Measurements from ENCODE around the gene KLK12. TPM values are rescaled to one million over a fixed set of nuclear protein-coding genes. Genes with fewer than 3 reads are reported as not detected.

KLK12 gene
- total and polyA plus RNA-seq, 2 donors (not counting 1 experiment from before 2014, with no cell fraction given): not detected

- no peak overlapping the region for H3K9ac ChIP-seq (ENCODE audit: low read length)
- TF ChIP-seq, protein P1, sequence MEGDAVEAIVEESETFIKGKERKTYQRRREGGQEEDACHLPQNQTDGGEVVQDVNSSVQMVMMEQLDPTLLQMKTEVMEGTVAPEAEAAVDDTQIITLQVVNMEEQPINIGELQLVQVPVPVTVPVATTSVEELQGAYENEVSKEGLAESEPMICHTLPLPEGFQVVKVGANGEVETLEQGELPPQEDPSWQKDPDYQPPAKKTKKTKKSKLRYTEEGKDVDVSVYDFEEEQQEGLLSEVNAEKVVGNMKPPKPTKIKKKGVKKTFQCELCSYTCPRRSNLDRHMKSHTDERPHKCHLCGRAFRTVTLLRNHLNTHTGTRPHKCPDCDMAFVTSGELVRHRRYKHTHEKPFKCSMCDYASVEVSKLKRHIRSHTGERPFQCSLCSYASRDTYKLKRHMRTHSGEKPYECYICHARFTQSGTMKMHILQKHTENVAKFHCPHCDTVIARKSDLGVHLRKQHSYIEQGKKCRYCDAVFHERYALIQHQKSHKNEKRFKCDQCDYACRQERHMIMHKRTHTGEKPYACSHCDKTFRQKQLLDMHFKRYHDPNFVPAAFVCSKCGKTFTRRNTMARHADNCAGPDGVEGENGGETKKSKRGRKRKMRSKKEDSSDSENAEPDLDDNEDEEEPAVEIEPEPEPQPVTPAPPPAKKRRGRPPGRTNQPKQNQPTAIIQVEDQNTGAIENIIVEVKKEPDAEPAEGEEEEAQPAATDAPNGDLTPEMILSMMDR (IDR thresholded peaks at IDR 0.05): no peak
- no peak for TF ChIP-seq EZH2 (IDR thresholded peaks at IDR 0.05; ENCODE audit: borderline replicate concordance, insufficient read depth, low read depth, low read length, poor library complexity, severe bottlenecking)
- no peaks in the 10 kb centered on the region for H3K79me2 ChIP-seq (ENCODE audit: control insufficient read depth, insufficient read depth, low read length)
- no peak for DNase-seq
- H4K20me1 ChIP-seq (ENCODE audit: control insufficient read depth, insufficient read depth, low read length, poor library complexity, severe bottlenecking): no peaks in the 10 kb centered on the region
- H3K4me3 ChIP-seq (ENCODE audit: control extremely low read depth in 1 of 5, extremely low read depth in 1 of 5, insufficient read depth in 1 of 5, low read depth in 2 of 5, low read length in 4 of 5): no peak overlapping the region
- intact Hi-C loops (cut with micrococcal nuclease): no loop called here
- H3K4me1 ChIP-seq (ENCODE audit: control insufficient read depth in 2 of 2, insufficient read depth in 2 of 2, low read length in 2 of 2): no peaks in the 10 kb centered on the region
- no peak overlapping the region for H3K4me2 ChIP-seq (replicated peaks; ENCODE audit: low read depth, low read length, poor library complexity, severe bottlenecking)
- H3K27ac Mint-ChIP-seq: no peak overlapping the region
- no peak overlapping the region for H2AFZ ChIP-seq (ENCODE audit: insufficient read depth, low read depth, low read length, poor library complexity, severe bottlenecking)
- peaks cover 0 to 16% (median 0%) of the 10 kb centered on the region in 4 experiments for H3K27me3 ChIP-seq (replicated peaks in 1 of 4; ENCODE audit: control extremely low read depth in 1 of 4, control insufficient read depth in 3 of 4, insufficient read depth in 4 of 4, low read length in 3 of 4)
- H3K9me3 ChIP-seq (ENCODE audit: control extremely low read depth in 1 of 3, control insufficient read depth in 2 of 3, insufficient read depth in 1 of 3, low read length in 2 of 3): peaks cover 0 to 6% (median 0%) of the 10 kb centered on the region in 3 donors
- ChIA-PET CTCF (no interaction called here), POLR2A (no interaction called here)
- no peak overlapping the region for H3K27ac ChIP-seq (ENCODE audit: low read length in 2 of 2)
- no peak overlapping the region for H3K4me3 Mint-ChIP-seq
- peaks cover 4% of the 10 kb centered on the region for H3K9me3 Mint-ChIP-seq (ENCODE audit: insufficient read depth)
- H3K36me3 ChIP-seq (replicated peaks in 1 of 2; ENCODE audit: control extremely low read depth in 1 of 2, control insufficient read depth in 1 of 2, extremely low read depth in 1 of 2, insufficient read depth in 2 of 2, low read length in 1 of 2): no peaks in the 10 kb centered on the region
- 68% methylated on average over 10 of the region's 11 CpGs for WGBS (ENCODE audit: insufficient coverage)
- ATAC-seq (ENCODE audit: low read depth): no peak
- no peaks in the 10 kb centered on the region for H3K4me1 Mint-ChIP-seq
- H3K27me3 Mint-ChIP-seq: peaks cover 62% of the 10 kb centered on the region
Measured at GRCh38 chr19:50981587-50982146, 53.1 kb downstream of the KLK12 start.

- Mint-ChIP-seq H3K27me3 (peaks cover 61% of the 10 kb centered on the region), H3K4me1 (no peaks in the 10 kb centered on the region), H3K27ac (no peak overlapping the region), H3K9me3 (ENCODE audit: insufficient read depth) (peaks cover 3% of the 10 kb centered on the region), H3K4me3 (no peak overlapping the region)
- H3K9ac ChIP-seq (ENCODE audit: low read length): no peak overlapping the region
- ChIA-PET CTCF (no interaction called here), POLR2A (no interaction called here)
- ATAC-seq (ENCODE audit: low read depth): no peak
- H3K27ac ChIP-seq (ENCODE audit: low read length in 2 of 2): no peak overlapping the region
- H4K20me1 ChIP-seq (ENCODE audit: control insufficient read depth, insufficient read depth, low read length, poor library complexity, severe bottlenecking): no peaks in the 10 kb centered on the region
- TF ChIP-seq, protein P1 (IDR thresholded peaks at IDR 0.05): no peak
- no peak for TF ChIP-seq EZH2 (IDR thresholded peaks at IDR 0.05; ENCODE audit: borderline replicate concordance, insufficient read depth, low read depth, low read length, poor library complexity, severe bottlenecking)
- no peaks in the 10 kb centered on the region for H3K36me3 ChIP-seq (replicated peaks in 1 of 2; ENCODE audit: control extremely low read depth in 1 of 2, control insufficient read depth in 1 of 2, extremely low read depth in 1 of 2, insufficient read depth in 2 of 2, low read length in 1 of 2)
- no peaks in the 10 kb centered on the region for H3K4me1 ChIP-seq (ENCODE audit: control insufficient read depth in 2 of 2, insufficient read depth in 2 of 2, low read length in 2 of 2)
- no peak for DNase-seq
- intact Hi-C loops (cut with micrococcal nuclease): no loop called here
- no peak overlapping the region for H3K4me3 ChIP-seq (ENCODE audit: control extremely low read depth in 1 of 5, extremely low read depth in 1 of 5, insufficient read depth in 1 of 5, low read depth in 2 of 5, low read length in 4 of 5)
- no peaks in the 10 kb centered on the region for H3K79me2 ChIP-seq (ENCODE audit: control insufficient read depth, insufficient read depth, low read length)
- 75% methylated on average over 13 of the region's 13 CpGs for WGBS (ENCODE audit: insufficient coverage)
- H3K4me2 ChIP-seq (replicated peaks; ENCODE audit: low read depth, low read length, poor library complexity, severe bottlenecking): no peak overlapping the region
- H3K27me3 ChIP-seq (replicated peaks in 1 of 4; ENCODE audit: control extremely low read depth in 1 of 4, control insufficient read depth in 3 of 4, insufficient read depth in 4 of 4, low read length in 3 of 4): peaks cover 0 to 16% (median 0%) of the 10 kb centered on the region in 4 experiments
- H3K9me3 ChIP-seq (ENCODE audit: control extremely low read depth in 1 of 3, control insufficient read depth in 2 of 3, insufficient read depth in 1 of 3, low read length in 2 of 3): peaks cover 0 to 2% (median 0%) of the 10 kb centered on the region in 3 donors
- no peak overlapping the region for H2AFZ ChIP-seq (ENCODE audit: insufficient read depth, low read depth, low read length, poor library complexity, severe bottlenecking)
Measured at GRCh38 chr19:50980208-50980607, 54.6 kb downstream of the KLK12 start.
